Vagina (tissue), 2 donors: ENCODE results near the gene STEAP3.

ENCODE experiments used
- POLR2A ChIP-seq, 2 donors: fragments of 450-650 bp; IDR thresholded peaks; one replicate each; pipeline ENCODE4 v1.6.1; 2017; ENCODE audit warnings: antibody characterized with exemption in 2 of 2, mild to moderate bottlenecking in 2 of 2, moderate library complexity in 2 of 2
- TF ChIP-seq, protein P1 (sequence below), 3 experiments: fragments of 450-650 bp in 2 of 3; fragments of 200-600 bp in 1 of 3; sonication (generic) in 1 of 3; IDR thresholded peaks; one replicate each; pipeline ENCODE4 v1.5.1; 2017 to 2019; ENCODE audit warnings: antibody characterized with exemption in 3 of 3, mild to moderate bottlenecking in 2 of 3, moderate library complexity in 2 of 3

DNA sequence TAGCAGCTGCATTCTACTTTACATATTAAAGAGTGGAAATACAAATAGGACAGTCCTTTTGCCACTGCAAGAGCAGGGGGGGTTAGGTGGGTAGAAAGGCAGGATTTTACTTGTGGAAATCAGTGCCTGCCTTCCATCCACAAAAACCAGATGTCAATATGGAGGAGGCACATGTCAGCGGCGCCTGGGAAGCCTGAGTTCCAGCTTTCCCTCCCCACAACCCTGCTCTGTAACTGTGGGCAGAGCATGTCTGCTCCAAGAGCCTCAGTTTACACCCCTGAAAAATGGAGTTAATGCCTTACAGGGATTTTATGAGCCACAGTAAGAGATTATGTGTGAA lies 32.9 kb downstream of the STEAP3 start:
- no peak for TF ChIP-seq POLR2A (IDR thresholded peaks at IDR 0.05)
- TF ChIP-seq, protein P1, sequence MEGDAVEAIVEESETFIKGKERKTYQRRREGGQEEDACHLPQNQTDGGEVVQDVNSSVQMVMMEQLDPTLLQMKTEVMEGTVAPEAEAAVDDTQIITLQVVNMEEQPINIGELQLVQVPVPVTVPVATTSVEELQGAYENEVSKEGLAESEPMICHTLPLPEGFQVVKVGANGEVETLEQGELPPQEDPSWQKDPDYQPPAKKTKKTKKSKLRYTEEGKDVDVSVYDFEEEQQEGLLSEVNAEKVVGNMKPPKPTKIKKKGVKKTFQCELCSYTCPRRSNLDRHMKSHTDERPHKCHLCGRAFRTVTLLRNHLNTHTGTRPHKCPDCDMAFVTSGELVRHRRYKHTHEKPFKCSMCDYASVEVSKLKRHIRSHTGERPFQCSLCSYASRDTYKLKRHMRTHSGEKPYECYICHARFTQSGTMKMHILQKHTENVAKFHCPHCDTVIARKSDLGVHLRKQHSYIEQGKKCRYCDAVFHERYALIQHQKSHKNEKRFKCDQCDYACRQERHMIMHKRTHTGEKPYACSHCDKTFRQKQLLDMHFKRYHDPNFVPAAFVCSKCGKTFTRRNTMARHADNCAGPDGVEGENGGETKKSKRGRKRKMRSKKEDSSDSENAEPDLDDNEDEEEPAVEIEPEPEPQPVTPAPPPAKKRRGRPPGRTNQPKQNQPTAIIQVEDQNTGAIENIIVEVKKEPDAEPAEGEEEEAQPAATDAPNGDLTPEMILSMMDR (IDR thresholded peaks at IDR 0.05): no peak
